Caco-2 (cell line): ENCODE results near the gene UNC93A. TPM values are rescaled to one million over a fixed set of nuclear protein-coding genes. Genes with fewer than 3 reads are reported as not detected.
"Not testable (repeated sequence)": the region's sequence is repeated elsewhere in the genome, so short reads cannot be mapped to it uniquely, and the experiment has no call there.

ENCODE experiments used
- BruUV-seq: library from RNA; stranded (reverse); fragments of 400-500 nt; replicated peaks from 2 replicates; lab custom pipeline; 2021; lab: Mats Ljungman, UMichigan
- CTCF ChIA-PET: fragments of 300-600 bp; sonication (Branson Sonifier 250); formaldehyde crosslinking; loops from one replicate; lab custom pipeline; 2022; ENCODE audit warnings: antibody characterized with exemption; lab: Charles Lee
- POLR2A ChIA-PET: fragments of 300-600 bp; sonication (Branson Sonifier 250); formaldehyde crosslinking; loops from one replicate; lab custom pipeline; 2022; ENCODE audit warnings: antibody characterized with exemption; lab: Charles Lee
- DNase-seq, 2 experiments: peaks; one replicate each; pipeline versions ENCODE4 v3.0.0 to v3.0.0-alpha.2; 2020 to 2022
- H3K27me3 ChIP-seq: replicated peaks from 2 replicates; pipeline ENCODE4 v1.6.0; 2011; ENCODE audit warnings: low read length; ENCODE audit not compliant: control insufficient read depth, insufficient read depth
- H3K36me3 ChIP-seq: 2 replicates; pipeline ENCODE4 v1.5.1; 2011; ENCODE audit warnings: low read length; ENCODE audit not compliant: control insufficient read depth, insufficient read depth
- H3K4me1 ChIP-seq: fragments of 250-450 bp; sonication (Bioruptor Pico); 2 replicates; pipeline ENCODE4 v1.5.1; 2020; ENCODE audit warnings: mild to moderate bottlenecking
- H3K4me3 ChIP-seq: 2 replicates; pipeline ENCODE4 v1.5.1; 2011; ENCODE audit warnings: low read depth, mild to moderate bottlenecking, control low read depth, low read length
- H3K9me3 ChIP-seq: fragments of 250-450 bp; sonication (Bioruptor Pico); 2 replicates; pipeline ENCODE4 v1.5.1; 2020; ENCODE audit warnings: mild to moderate bottlenecking, moderate library complexity
- H3K27ac Mint-ChIP-seq: one replicate; pipeline ENCODE4 v1.8.0; 2022; ENCODE audit warnings: mixed read lengths; ENCODE audit not compliant: unreplicated experiment
- H3K27me3 Mint-ChIP-seq: one replicate; pipeline ENCODE4 v1.8.0; 2022; ENCODE audit warnings: mixed read lengths; ENCODE audit not compliant: insufficient read depth, unreplicated experiment
- H3K36me3 Mint-ChIP-seq: one replicate; pipeline ENCODE4 v1.8.0; 2022; ENCODE audit warnings: mild to moderate bottlenecking, mixed read lengths; ENCODE audit not compliant: insufficient read depth, unreplicated experiment
- H3K4me1 Mint-ChIP-seq: one replicate; pipeline ENCODE4 v1.8.0; 2022; ENCODE audit warnings: low read depth, mixed read lengths; ENCODE audit not compliant: unreplicated experiment
- H3K4me3 Mint-ChIP-seq: one replicate; pipeline ENCODE4 v1.8.0; 2022; ENCODE audit warnings: mild to moderate bottlenecking, moderate library complexity, mixed read lengths; ENCODE audit not compliant: unreplicated experiment
- H3K9me3 Mint-ChIP-seq: one replicate; pipeline ENCODE4 v1.8.0; 2022; ENCODE audit warnings: mixed read lengths; ENCODE audit not compliant: unreplicated experiment
- CTCF ChIP-seq, 2 experiments: fragments of 200-600 bp in 1 of 2; IDR thresholded peaks; 1 replicate in 1 of 2; 2 replicates in 1 of 2; pipeline versions ENCODE4 v1.5.1 to v1.8.0; 2011 to 2022; ENCODE audit warnings: antibody characterized with exemption in 1 of 2, control low read depth in 1 of 2, inconsistent platforms in 1 of 2, low read depth in 1 of 2, low read length in 1 of 2, mild to moderate bottlenecking in 1 of 2, moderate library complexity in 1 of 2; ENCODE audit not compliant: insufficient read depth in 1 of 2, severe bottlenecking in 1 of 2, unreplicated experiment in 1 of 2
- intact Hi-C: fragments of 100-400 bp; cut with micrococcal nuclease; formaldehyde crosslinking; loops from one replicate; pipeline ENCODE4 v1.10.0; 2022; ENCODE audit not compliant: unreplicated experiment
- total RNA-seq: library from RNA; stranded (reverse); gene quantifications from 2 replicates; pipeline ENCODE4 v1.2.3, GENCODE V29; 2022

UNC93A gene
- total RNA-seq, 1 experiment from 2014 or later: 32.3 TPM

DNA sequence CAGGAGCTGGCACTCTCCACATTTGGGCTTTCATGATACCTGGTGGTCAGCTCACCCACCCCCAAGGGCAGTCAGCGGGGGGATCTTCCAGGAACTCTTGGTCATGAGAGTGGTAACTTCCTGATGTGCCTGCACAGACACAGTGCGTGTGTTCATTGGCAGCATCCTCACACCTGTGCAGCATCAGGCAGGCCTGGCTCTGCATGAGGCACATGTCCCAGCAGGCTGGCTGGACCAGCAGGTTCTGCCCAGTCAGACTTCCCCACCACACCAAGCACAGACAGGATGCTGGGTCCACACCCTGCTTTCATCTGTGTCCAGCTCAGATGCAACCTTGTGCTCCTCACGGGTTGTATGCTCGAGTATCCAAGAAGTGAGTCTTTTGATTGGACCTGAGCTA is 15.7 kb upstream of the UNC93A start:
- no peak for DNase-seq
- Histone ChIP-seq H3K9me3 (no peaks in the 10 kb centered on the region), H3K36me3 (peaks cover 6% of the 10 kb centered on the region; the same call in 1 of the 2 replicates), H3K4me1 (peaks cover 46% of the 10 kb centered on the region), H3K27me3 (no peaks in the 10 kb centered on the region), H3K4me3 (no peak overlapping the region)
- no TSS peak for BruUV-seq
- no peak overlapping the region for H3K4me3 Mint-ChIP-seq
- ChIA-PET POLR2A (no interaction called here), CTCF (no interaction called here)
- H3K36me3 Mint-ChIP-seq: peaks cover 73% of the 10 kb centered on the region
- peaks cover 52% of the 10 kb centered on the region for H3K4me1 Mint-ChIP-seq
- intact Hi-C loops: loop anchor here (10.0 kb wide), 1 partner anchor 689 kb away; no protein-coding TSS in a partner anchor
- no peaks in the 10 kb centered on the region for H3K9me3 Mint-ChIP-seq
- no peaks in the 10 kb centered on the region for H3K27me3 Mint-ChIP-seq
- H3K27ac Mint-ChIP-seq: no peak overlapping the region
- no peak for TF ChIP-seq CTCF (IDR thresholded peaks at IDR 0.05; ENCODE audit: insufficient read depth in 1 of 2, low read depth in 1 of 2, low read length in 1 of 2, severe bottlenecking in 1 of 2, unreplicated experiment in 1 of 2)

DNA sequence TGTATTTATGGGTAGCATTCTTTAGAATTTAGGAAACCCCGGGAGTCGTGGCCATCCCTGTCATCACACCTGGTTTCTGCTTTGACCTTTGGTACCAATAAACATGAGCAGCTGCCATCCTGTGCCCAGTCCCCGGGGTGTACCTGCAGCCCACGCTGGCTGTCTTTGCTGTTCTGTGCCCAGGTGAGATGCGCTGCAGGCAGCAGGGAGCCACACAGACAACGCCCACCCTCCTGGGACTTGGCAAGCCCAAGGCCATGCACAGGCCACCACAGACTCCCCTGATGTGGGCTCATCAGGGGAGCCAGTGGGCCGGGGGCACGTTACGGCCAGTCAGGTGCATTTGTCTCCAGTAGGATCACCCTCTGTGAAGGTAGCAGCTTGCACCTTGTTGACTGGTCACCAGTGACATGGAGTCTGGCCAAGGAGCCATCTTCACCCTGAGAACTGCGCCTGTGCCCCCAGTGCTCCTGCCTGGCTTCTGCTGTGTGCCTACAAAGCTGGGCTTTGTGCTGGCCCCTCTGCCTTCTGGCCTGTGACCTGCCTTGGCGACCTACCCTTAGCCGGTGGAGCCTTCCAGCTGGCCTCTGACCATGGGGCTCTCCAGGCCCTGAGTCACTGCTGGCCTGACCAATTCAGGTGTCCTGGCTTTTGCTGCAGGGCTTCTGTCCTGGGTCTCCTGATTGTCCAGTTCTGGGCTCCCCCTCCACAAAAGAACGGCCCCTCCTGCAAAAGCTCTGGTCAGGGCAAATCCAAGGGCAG is 14.2 kb upstream of the UNC93A start:
- no peaks in the 10 kb centered on the region for H3K27me3 ChIP-seq
- no peaks in the 10 kb centered on the region for H3K27me3 Mint-ChIP-seq
- POLR2A ChIA-PET: no interaction called here
- H3K4me3 ChIP-seq: no peak overlapping the region
- H3K36me3 Mint-ChIP-seq: peaks cover 79% of the 10 kb centered on the region
- no peak for DNase-seq
- CTCF ChIA-PET: no interaction called here
- H3K9me3 ChIP-seq: no peaks in the 10 kb centered on the region
- H3K27ac Mint-ChIP-seq: no peak overlapping the region
- peaks cover 6% of the 10 kb centered on the region; the same call in 1 of the 2 replicates for H3K36me3 ChIP-seq
- H3K9me3 Mint-ChIP-seq: no peaks in the 10 kb centered on the region
- peaks cover 42% of the 10 kb centered on the region for H3K4me1 Mint-ChIP-seq
- TF ChIP-seq CTCF (IDR thresholded peaks at IDR 0.05; ENCODE audit: insufficient read depth in 1 of 2, low read depth in 1 of 2, low read length in 1 of 2, severe bottlenecking in 1 of 2, unreplicated experiment in 1 of 2): no peak
- peaks cover 32% of the 10 kb centered on the region for H3K4me1 ChIP-seq
- intact Hi-C loops: loop anchor here (10.0 kb wide), 1 partner anchor 688 kb away; no protein-coding TSS in a partner anchor
- no TSS peak for BruUV-seq
- H3K4me3 Mint-ChIP-seq: no peak overlapping the region

- CTCF ChIA-PET, H3K9me3 ChIP-seq, POLR2A ChIA-PET, DNase-seq, BruUV-seq, H3K27me3 Mint-ChIP-seq, H3K27me3 ChIP-seq, H3K27ac Mint-ChIP-seq, H3K9me3 Mint-ChIP-seq, H3K4me3 ChIP-seq, H3K36me3 ChIP-seq, H3K4me3 Mint-ChIP-seq: not testable (repeated sequence)
- intact Hi-C loops: loop anchor here (10.0 kb wide), 1 partner anchor 686 kb away; no protein-coding TSS in a partner anchor
- H3K36me3 Mint-ChIP-seq: peaks cover 91% of the 10 kb centered on the region
- peaks cover 34% of the 10 kb centered on the region for H3K4me1 Mint-ChIP-seq
- peaks cover 23% of the 10 kb centered on the region for H3K4me1 ChIP-seq
These were observed 12.8 kb upstream of the UNC93A start for GRCh38 chr6:167278173-167278940.
